Activated CD8-positive, alpha-beta T cell treated with anti-CD3 and anti-CD28 coated beads, Interleukin-2, amount 10 ng/mL, durations not matched to agents 7 days and 5 days (primary cell): Measurements from ENCODE around the gene FBN1. TPM values are rescaled to one million over a fixed set of nuclear protein-coding genes. Genes with fewer than 3 reads are reported as not detected.

Experiments used
- ATAC-seq: fragments of 150-1000 bp; cut with Tn5 transposase; one replicate; pipeline ENCODE4 v1.10.0; 2021; ENCODE audit warnings: moderate library complexity
- CTCF ChIA-PET: fragments of 350-600 bp; sonication (Branson Sonifier 250); formaldehyde crosslinking; loops from one replicate; lab custom pipeline; 2021; ENCODE audit warnings: antibody characterized with exemption; lab: Charles Lee
- POLR2A ChIA-PET: fragments of 350-600 bp; sonication (Branson Sonifier 250); formaldehyde crosslinking; loops from one replicate; lab custom pipeline; 2021; ENCODE audit warnings: antibody characterized with exemption; lab: Charles Lee
- DNase-seq: peaks from one replicate; pipeline ENCODE4 v3.0.0-alpha.2; 2020
- H3K27ac Mint-ChIP-seq: one replicate; pipeline ENCODE4 v1.8.0; 2021; ENCODE audit warnings: mild to moderate bottlenecking, mixed read lengths
- H3K27me3 Mint-ChIP-seq: one replicate; pipeline ENCODE4 v1.8.0; 2021; ENCODE audit warnings: low read depth, mixed read lengths
- H3K36me3 Mint-ChIP-seq: one replicate; pipeline ENCODE4 v1.8.0; 2021; ENCODE audit warnings: low read depth, mixed read lengths
- H3K4me1 Mint-ChIP-seq: one replicate; pipeline ENCODE4 v1.8.0; 2021; ENCODE audit warnings: low read depth, mixed read lengths
- H3K4me3 Mint-ChIP-seq: one replicate; pipeline ENCODE4 v1.8.0; 2021; ENCODE audit warnings: mild to moderate bottlenecking, mixed read lengths
- H3K9me3 Mint-ChIP-seq: one replicate; pipeline ENCODE4 v1.8.0; 2022; ENCODE audit warnings: mixed read lengths; ENCODE audit not compliant: insufficient read depth
- total RNA-seq, 2 experiments: library from RNA; stranded (reverse); gene quantifications; one replicate each; pipeline ENCODE4 v1.2.3, GENCODE V29; 2021

Gene FBN1
- total RNA-seq, 2 experiments from 2014 or later: 0.81 to 1.3 TPM

DNA sequence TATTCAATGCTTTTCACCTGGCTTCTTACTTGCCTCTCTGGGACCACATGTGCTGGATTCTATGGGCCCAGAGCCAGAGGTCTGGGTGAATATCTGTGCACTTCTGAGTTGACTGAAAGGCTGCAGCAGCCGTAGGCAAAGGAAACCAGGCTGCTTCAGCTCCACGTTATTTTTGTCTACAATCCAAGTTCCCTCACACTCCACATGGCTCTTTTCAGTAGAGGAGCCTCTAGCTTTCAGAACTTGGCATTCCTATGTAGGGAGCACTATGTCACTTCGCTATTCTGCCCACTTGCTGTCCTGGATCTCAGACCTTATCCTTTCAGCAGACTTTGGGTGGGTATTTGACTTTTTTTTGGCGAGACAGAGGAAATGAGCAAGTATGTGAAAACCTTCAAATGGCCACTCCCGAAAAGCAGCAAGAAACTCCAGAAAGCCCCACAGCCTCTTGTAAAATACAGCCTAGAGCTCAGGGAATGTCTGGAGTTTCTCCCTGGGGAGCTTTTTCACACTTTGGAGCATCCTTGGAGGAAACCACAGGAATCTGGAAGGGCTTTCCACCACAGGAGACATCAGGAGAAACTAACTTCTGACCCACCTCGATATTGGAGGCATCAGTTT, 233.4 kb downstream of the FBN1 start:
- Mint-ChIP-seq H3K4me1 (no peaks in the 10 kb centered on the region), H3K36me3 (no peaks in the 10 kb centered on the region), H3K27ac (no peak overlapping the region), H3K4me3 (no peak overlapping the region), H3K27me3 (no peaks in the 10 kb centered on the region), H3K9me3 (no peaks in the 10 kb centered on the region)
- ATAC-seq (no peak), DNase-seq (no peak)
- CTCF ChIA-PET: no interaction called here
- POLR2A ChIA-PET: no interaction called here

DNA sequence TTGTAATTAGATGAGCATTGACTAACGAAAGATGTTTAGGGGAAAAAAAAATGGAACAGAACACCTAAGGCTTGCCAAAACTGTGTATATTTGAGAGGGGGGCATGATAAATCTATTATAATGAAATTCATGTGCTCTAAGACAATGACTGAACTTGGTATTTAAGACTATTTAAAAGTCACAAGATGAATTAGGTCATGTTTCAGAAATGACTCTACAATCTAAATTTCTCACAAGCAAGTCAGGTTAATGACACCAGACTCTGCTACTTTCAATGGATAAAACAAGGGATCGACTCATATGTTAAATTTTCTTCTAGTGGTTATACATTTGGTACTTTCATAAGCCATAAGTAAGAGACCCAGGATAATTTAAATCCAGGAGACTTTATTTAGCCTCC, 235.9 kb downstream of the FBN1 start:
- CTCF ChIA-PET: no interaction called here
- Mint-ChIP-seq H3K4me1 (no peaks in the 10 kb centered on the region), H3K36me3 (no peaks in the 10 kb centered on the region), H3K27me3 (no peaks in the 10 kb centered on the region), H3K4me3 (no peak overlapping the region), H3K27ac (no peak overlapping the region), H3K9me3 (no peaks in the 10 kb centered on the region)
- POLR2A ChIA-PET: no interaction called here
- DNase-seq (no peak), ATAC-seq (no peak)

DNA sequence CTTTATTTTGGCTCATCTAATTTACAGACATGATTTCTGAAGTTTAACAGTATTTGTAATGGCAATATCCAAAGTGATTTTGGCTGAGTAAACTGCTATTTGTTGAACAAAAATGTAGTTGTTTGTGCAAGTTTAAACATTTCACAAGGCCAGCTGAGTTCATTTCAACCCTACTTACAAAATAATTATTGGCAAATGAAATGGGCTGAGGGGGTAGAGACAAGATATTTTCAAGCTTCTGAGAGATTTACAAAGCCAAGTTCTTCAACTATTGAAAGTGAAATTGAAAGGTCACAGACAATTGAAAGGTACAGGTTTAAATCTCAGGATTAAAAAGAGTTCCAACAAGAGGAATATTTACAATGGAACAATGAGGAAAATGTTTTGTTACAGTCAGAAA, 237.2 kb downstream of the FBN1 start:
- H3K36me3 Mint-ChIP-seq: no peaks in the 10 kb centered on the region
- no peaks in the 10 kb centered on the region for H3K4me1 Mint-ChIP-seq
- no peak overlapping the region for H3K4me3 Mint-ChIP-seq
- DNase-seq (no peak), ATAC-seq (no peak)
- ChIA-PET CTCF (no interaction called here), POLR2A (no interaction called here)
- no peaks in the 10 kb centered on the region for H3K9me3 Mint-ChIP-seq
- H3K27ac Mint-ChIP-seq: no peak overlapping the region
- H3K27me3 Mint-ChIP-seq: no peaks in the 10 kb centered on the region

DNA sequence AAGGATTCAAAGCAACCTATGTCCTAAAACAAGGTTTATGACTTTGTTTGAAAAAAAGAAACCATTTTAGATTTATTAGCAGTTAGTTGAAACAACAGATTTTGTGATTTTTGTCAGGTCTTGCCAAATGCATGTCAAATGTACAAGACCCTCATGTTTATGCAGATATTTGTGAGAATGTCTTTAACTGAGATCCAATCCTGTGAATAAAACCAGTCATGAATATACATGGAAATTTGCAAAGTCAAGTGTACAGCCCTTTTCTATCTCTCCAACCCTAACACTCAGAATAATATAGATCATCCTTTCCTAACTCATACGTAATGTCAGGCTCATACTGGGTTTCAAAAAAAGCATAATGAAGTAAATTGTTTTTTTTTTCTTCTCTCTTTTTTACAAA, 237.9 kb downstream of the FBN1 start:
- no peak for DNase-seq
- CTCF ChIA-PET: no interaction called here
- POLR2A ChIA-PET: no interaction called here
- Mint-ChIP-seq H3K4me1 (no peaks in the 10 kb centered on the region), H3K9me3 (no peaks in the 10 kb centered on the region), H3K36me3 (no peaks in the 10 kb centered on the region), H3K27ac (no peak overlapping the region), H3K4me3 (no peak overlapping the region), H3K27me3 (no peaks in the 10 kb centered on the region)
- no peak for ATAC-seq

DNA sequence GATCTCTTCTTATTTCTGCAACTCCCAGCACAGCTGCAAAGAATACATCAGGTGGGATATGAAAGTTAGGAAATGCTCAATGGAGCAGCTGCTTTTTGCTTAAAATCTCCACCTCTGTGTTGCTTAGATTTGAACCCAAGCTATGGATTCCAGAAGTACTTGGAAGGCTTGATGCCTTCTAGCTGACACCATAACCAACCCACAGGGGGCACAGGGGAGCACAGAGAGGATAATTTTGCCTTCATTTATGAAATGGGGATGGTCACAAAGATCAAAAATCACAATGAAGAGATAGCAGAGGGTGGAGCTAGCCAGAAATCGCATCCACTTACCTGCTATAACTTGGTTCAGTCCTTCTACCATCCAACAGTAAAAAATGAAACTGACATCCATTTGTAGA, 238.6 kb downstream of the FBN1 start:
- Mint-ChIP-seq H3K4me3 (no peak overlapping the region), H3K27me3 (no peaks in the 10 kb centered on the region), H3K36me3 (no peaks in the 10 kb centered on the region), H3K9me3 (no peaks in the 10 kb centered on the region), H3K4me1 (no peaks in the 10 kb centered on the region), H3K27ac (no peak overlapping the region)
- CTCF ChIA-PET: no interaction called here
- no peak for DNase-seq
- POLR2A ChIA-PET: no interaction called here
- ATAC-seq: no peak

DNA sequence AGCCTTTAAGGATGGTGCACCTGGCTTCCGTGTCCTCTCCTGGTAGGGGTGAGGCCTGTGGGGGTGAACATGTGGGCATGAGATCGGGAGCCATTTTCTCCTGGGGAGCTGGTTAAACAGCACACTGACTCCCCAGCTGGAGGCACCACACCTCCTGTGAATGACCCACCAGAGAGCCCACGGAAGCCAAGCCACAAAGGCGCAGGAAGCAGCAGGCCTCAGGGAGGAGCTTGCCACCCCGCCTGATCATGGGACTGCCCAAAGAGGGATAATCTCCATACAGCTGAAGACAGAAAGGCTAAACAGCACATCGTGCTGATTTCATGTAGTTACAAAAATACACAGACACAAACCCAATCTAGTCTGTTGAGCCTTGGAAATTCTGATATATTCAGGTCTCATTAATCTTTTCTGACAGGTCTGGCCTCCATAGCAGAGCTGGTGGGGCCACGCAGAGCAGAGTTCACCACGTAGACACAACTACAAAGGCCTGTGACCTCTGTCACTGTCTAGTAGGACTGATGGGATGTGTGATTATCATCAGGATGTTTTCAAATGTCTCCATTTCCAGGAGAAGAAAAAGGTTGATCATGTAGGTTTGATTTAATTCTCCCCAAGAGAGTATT, 239.1 kb downstream of the FBN1 start:
- H3K4me3 Mint-ChIP-seq: no peak overlapping the region
- no peaks in the 10 kb centered on the region for H3K27me3 Mint-ChIP-seq
- ATAC-seq (no peak), DNase-seq (no peak)
- no peaks in the 10 kb centered on the region for H3K4me1 Mint-ChIP-seq
- H3K9me3 Mint-ChIP-seq: no peaks in the 10 kb centered on the region
- ChIA-PET POLR2A (no interaction called here), CTCF (no interaction called here)
- H3K36me3 Mint-ChIP-seq: no peaks in the 10 kb centered on the region
- no peak overlapping the region for H3K27ac Mint-ChIP-seq

DNA sequence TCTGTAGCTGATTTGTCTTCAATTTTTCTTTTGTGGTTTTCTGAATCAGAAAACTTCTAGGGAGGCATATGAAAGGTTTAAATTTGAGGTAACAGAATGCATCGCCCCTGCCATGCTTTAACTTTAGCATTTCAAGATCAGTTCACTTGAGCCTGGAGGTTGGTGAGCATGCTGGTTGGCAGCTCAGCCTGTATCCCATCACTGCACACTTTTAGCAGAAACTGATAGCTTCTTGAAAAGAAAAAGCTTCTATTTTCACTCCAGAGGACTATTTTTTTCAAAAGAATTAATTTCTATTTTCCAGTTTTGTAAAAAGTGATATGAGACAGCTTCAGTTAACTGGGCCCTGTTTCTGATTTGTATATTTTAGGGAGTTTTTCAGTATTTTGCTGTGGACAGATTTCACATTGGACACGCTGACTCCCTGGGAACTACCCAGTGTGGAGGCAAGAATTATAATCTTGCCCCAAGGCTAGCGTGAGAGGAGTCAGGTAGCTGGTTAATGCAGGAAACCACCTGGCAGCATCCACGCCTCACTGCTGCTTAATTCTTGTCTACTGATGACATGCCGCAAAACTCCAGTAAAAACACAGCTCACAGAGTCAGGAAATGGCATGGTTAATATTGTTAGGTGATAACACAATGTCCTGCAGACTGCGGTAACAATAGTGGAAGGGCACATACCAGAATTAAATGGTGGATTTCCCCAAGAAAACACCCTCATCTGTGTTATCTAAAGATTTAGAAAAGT, 242.9 kb downstream of the FBN1 start:
- ChIA-PET POLR2A (no interaction called here), CTCF (interaction anchor here (0.7 kb wide), 1 partner anchor 986 kb away, joined by 3 read pairs; no protein-coding TSS in a partner anchor)
- DNase-seq (no peak), ATAC-seq (no peak)
- Mint-ChIP-seq H3K27me3 (no peaks in the 10 kb centered on the region), H3K27ac (no peak overlapping the region), H3K4me1 (no peaks in the 10 kb centered on the region), H3K4me3 (no peak overlapping the region), H3K36me3 (no peaks in the 10 kb centered on the region), H3K9me3 (no peaks in the 10 kb centered on the region)

DNA sequence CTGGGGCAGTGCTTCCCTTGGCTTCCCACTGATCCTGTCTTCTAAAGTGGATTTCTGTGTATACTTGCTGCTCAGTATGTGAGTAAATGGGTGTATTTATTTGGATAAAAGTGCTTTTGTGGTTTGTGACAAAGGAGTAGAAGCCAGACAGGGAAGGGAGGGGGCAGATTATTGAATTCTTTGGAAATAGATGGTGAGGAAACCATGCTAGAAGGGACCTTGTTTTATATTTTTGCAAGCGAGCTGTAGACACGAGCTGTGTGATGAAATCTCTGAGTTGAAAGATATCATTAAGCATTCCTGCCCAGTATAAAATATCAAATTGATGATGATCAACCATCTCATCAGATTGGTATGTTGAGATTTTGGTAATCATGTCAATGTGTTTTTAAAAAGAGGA, 245.4 kb downstream of the FBN1 start:
- H3K9me3 Mint-ChIP-seq: no peaks in the 10 kb centered on the region
- H3K4me1 Mint-ChIP-seq: no peaks in the 10 kb centered on the region
- no peaks in the 10 kb centered on the region for H3K27me3 Mint-ChIP-seq
- H3K36me3 Mint-ChIP-seq: no peaks in the 10 kb centered on the region
- CTCF ChIA-PET: interaction anchor here (1.8 kb wide), 1 partner anchor 48 kb away, joined by 4 read pairs; no protein-coding TSS in a partner anchor
- no peak overlapping the region for H3K27ac Mint-ChIP-seq
- no peak overlapping the region for H3K4me3 Mint-ChIP-seq
- no peak for ATAC-seq
- DNase-seq: no peak
- POLR2A ChIA-PET: no interaction called here

DNA sequence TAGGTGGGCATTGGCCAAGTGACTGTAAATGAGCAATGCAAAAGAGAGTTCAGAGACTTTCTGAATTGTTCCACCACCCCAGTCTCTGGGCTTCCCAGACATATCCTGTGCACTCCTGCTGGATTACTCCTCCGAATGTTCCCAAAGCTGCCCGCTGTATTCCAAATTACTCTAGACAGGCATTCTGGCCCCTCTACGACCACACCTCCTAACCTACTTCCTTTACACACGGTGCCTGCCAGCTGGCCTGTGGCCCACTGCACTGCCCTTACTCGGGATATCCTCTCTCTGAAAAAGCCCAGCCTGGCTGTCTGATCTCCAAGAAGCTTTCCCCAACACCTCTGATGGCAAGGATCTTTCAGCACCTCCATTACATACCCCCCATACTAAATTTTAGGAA, 247.7 kb downstream of the FBN1 start:
- no peaks in the 10 kb centered on the region for H3K4me1 Mint-ChIP-seq
- no peaks in the 10 kb centered on the region for H3K9me3 Mint-ChIP-seq
- no peaks in the 10 kb centered on the region for H3K36me3 Mint-ChIP-seq
- ATAC-seq (no peak), DNase-seq (no peak)
- H3K27ac Mint-ChIP-seq: no peak overlapping the region
- H3K27me3 Mint-ChIP-seq: no peaks in the 10 kb centered on the region
- ChIA-PET CTCF (no interaction called here), POLR2A (no interaction called here)
- no peak overlapping the region for H3K4me3 Mint-ChIP-seq

DNA sequence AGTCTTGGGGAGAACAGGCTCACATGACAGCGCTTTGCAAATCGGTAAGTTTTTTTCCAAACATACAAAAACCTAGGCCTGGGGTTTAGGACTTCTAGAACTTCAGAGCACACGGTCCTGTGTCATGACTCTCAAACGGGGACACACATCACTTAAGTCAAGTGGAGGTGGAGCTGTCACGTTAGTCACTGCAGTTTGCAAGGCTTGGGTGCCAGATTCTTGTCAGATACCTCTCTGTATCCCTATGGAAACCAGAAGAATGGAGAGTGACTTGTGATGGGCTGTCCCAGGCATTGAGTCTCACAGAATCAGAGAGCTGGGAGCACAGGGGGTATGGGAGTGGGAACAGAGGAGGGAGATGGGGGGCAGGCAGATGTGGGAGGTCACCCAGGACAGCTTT, 249.5 kb downstream of the FBN1 start:
- POLR2A ChIA-PET: no interaction called here
- CTCF ChIA-PET: no interaction called here
- Mint-ChIP-seq H3K4me1 (no peaks in the 10 kb centered on the region), H3K4me3 (no peak overlapping the region), H3K9me3 (no peaks in the 10 kb centered on the region), H3K27me3 (no peaks in the 10 kb centered on the region), H3K36me3 (no peaks in the 10 kb centered on the region), H3K27ac (no peak overlapping the region)
- DNase-seq (no peak), ATAC-seq (no peak)

DNA sequence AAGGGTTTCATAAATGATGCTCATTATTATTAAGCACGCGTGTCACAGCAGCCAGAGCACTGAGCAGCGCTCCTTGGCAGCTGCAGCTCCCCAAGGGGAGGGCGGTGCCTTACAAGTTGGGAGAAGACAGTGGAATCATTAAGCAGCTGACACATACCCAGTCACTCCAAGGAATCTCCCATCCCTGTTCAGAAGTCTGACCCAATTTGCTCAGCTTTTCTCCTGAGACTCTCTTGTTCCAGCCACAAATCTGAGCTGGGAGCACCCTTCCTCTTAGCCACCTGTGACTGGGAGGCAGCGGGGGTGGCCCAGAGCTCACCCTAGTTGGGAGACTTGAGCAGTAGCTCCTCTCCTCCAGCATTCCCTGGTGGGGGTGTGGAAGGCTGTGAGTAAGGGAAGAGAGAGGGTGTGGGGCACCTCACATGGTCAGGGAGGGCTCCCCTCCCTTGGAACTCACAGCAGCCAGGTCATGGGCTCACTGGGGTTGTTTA, 249.9 kb downstream of the FBN1 start:
- ChIA-PET CTCF (no interaction called here), POLR2A (no interaction called here)

DNA sequence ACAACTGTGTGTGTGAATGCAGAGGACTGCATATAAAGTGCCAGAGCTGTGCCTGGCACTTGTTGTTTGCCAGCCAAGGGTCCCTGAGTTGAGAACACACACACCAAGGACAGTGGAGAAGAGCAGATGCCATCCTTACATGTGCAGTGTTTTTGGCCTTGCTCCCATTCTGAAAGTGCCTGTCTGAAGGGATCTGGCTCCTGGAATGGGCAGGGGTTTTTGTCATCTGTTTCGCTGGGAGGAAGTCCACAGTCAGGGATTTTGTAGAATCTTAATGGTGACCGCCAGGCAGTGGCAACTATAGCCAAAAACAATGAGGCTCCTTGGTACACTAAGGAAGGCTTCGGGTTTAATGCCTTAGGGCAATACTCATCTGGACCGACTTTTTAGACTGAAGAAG, 250.5 kb downstream of the FBN1 start:
- ChIA-PET POLR2A (no interaction called here), CTCF (no interaction called here)
- Mint-ChIP-seq H3K36me3 (no peaks in the 10 kb centered on the region), H3K27ac (no peak overlapping the region), H3K4me1 (no peaks in the 10 kb centered on the region), H3K9me3 (no peaks in the 10 kb centered on the region), H3K27me3 (no peaks in the 10 kb centered on the region), H3K4me3 (no peak overlapping the region)
- no peak for DNase-seq
- no peak for ATAC-seq

More for the DNA sequence above, 249.9 kb downstream of the FBN1 start:
- no peaks in the 10 kb centered on the region for H3K36me3 Mint-ChIP-seq
- H3K4me3 Mint-ChIP-seq: no peak overlapping the region
- no peaks in the 10 kb centered on the region for H3K27me3 Mint-ChIP-seq
- H3K27ac Mint-ChIP-seq: no peak overlapping the region
- DNase-seq (no peak), ATAC-seq (no peak)
- no peaks in the 10 kb centered on the region for H3K9me3 Mint-ChIP-seq
- no peaks in the 10 kb centered on the region for H3K4me1 Mint-ChIP-seq
